ENCODE data around the gene AMIGO1. TPM values are rescaled to one million over a fixed set of nuclear protein-coding genes. Genes with fewer than 3 reads are reported as not detected.

The AMIGO1 gene
- total and polyA plus RNA-seq, 10 of the 15 experiments (the other 5 are each of a cell fraction or from before 2014, with no cell fraction given) = 0.02 to 0.28 (median 0.08) TPM; not detected in 1

DNA sequence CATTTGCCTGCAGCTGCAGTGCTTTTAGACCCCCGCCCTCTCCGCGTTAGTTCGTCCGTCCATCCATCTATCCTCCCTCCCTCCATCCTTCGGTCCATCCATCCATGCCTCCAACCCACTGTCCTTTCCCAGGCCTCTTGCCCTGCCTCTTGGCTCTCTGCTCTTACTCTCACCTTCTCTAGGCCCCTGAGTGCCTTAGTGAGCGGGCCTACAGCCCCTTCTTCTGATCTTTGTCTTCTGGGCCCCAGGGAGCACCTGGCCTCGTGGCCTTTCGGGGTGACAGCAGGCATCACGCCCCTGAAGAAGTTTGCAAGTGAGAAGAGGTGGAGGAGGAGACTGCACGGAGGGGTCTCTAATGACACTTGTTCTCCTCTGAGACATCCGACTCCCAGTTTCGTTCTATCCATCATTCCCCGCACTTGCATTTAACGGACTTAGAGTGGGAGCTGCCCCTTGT, 25.0 kb downstream of the AMIGO1 start:
- ChIA-PET POLR2A (interaction anchor here (0.6 to 4.8 kb wide), 9 partner anchors 8 to 854 kb away, joined by 3 to 26 read pairs (median 6); partner anchors contain the start of genes CYB561D1, GNAI3, PSMA5 and RBM15), CTCF (interaction anchor here (0.5 to 5.7 kb wide), 4 partner anchors 9 to 202 kb away, joined by 3 to 91 read pairs (median 29); partner anchors contain the start of genes CYB561D1 and PSRC1), SMC1A (ENCODE audit: uncharacterized antibody, unreplicated experiment) (interaction anchor here (1.4 to 5.0 kb wide), 4 partner anchors 9 to 64 kb away, joined by 3 to 55 read pairs (median 5); partner anchors contain the start of genes CYB561D1 and GNAI3), RAD21 (ENCODE audit: unreplicated experiment) (interaction anchor here (0.8 to 2.8 kb wide), 7 partner anchors 8 to 155 kb away, joined by 3 to 22 read pairs (median 4); no protein-coding TSS in a partner anchor)
- FAIRE-seq (no peak), DNase-seq (ENCODE audit: low read depth, low spot score) (no peak), ATAC-seq (peak; percentile 14)
- no peaks in the 10 kb centered on the region for H3K9me3 ChIP-seq (replicated peaks; ENCODE audit: control insufficient read depth, insufficient read depth, low read length)
- peaks cover 0 to 3% of the 10 kb centered on the region in 2 experiments; a peak in 3 of 4 replicates for H3K27me3 ChIP-seq (replicated peaks in 1 of 2; ENCODE audit: control insufficient read depth in 2 of 2, insufficient read depth in 2 of 2, low read length in 1 of 2)
- H3K79me2 ChIP-seq (ENCODE audit: control insufficient read depth, insufficient read depth, low read length) = peaks cover 9% of the 10 kb centered on the region
- BruUV-seq (replicated peaks) = TSS peak; percentile 74
- peak overlapping the region; percentile 94 for H2AFZ ChIP-seq (ENCODE audit: control insufficient read depth, low read depth, low read length)
- peak overlapping the region; percentile 82 for H3K9ac ChIP-seq (ENCODE audit: control insufficient read depth, insufficient read depth, low read length)
- no peaks in the 10 kb centered on the region for H4K20me1 ChIP-seq (ENCODE audit: control insufficient read depth, insufficient read depth)
- intact Hi-C loops (cut with micrococcal nuclease; ENCODE audit: unreplicated experiment) = no loop called here
- peaks cover 10% of the 10 kb centered on the region for H3K4me1 ChIP-seq (ENCODE audit: control insufficient read depth, insufficient read depth, low read length)
- H3K4me2 ChIP-seq (ENCODE audit: control insufficient read depth, insufficient read depth) = peak overlapping the region; percentile 98
- 26% methylated on average over 15 of the region's 15 CpGs for WGBS (ENCODE audit: insufficient coverage, insufficient replicate concordance, low lambda C conversion rate, missing lambda C conversion rate)
- H3K36me3 ChIP-seq (ENCODE audit: control insufficient read depth in 2 of 2, insufficient read depth in 2 of 2, low read length in 1 of 2) = peaks cover 0 to 2% of the 10 kb centered on the region in 2 experiments
- in situ Hi-C loops (cut with MboI) = no loop called here
- peak overlapping the region; percentile 68 for H3K4me3 ChIP-seq
- H3K27ac ChIP-seq (ENCODE audit: control insufficient read depth, insufficient read depth) = peak overlapping the region; percentile 73
- no peak for TF ChIP-seq HDAC2 (IDR thresholded peaks at IDR 0.05)
- no peak for TF ChIP-seq YY1 (IDR thresholded peaks at IDR 0.05; ENCODE audit: low read depth, low read length)
- TF ChIP-seq ZSCAN29 (IDR thresholded peaks at IDR 0.05) = no peak
- TF ChIP-seq, protein P1, sequence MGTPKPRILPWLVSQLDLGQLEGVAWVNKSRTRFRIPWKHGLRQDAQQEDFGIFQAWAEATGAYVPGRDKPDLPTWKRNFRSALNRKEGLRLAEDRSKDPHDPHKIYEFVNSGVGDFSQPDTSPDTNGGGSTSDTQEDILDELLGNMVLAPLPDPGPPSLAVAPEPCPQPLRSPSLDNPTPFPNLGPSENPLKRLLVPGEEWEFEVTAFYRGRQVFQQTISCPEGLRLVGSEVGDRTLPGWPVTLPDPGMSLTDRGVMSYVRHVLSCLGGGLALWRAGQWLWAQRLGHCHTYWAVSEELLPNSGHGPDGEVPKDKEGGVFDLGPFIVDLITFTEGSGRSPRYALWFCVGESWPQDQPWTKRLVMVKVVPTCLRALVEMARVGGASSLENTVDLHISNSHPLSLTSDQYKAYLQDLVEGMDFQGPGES (IDR thresholded peaks at IDR 0.05) = no peak
- TF ChIP-seq MLLT1 (IDR thresholded peaks at IDR 0.05) = no peak; the same call in 1 of the 2 replicates
- no peak for TF ChIP-seq ZNF384 (IDR thresholded peaks at IDR 0.05; ENCODE audit: borderline replicate concordance, low read depth, low read length)
- TF ChIP-seq, protein P2, sequence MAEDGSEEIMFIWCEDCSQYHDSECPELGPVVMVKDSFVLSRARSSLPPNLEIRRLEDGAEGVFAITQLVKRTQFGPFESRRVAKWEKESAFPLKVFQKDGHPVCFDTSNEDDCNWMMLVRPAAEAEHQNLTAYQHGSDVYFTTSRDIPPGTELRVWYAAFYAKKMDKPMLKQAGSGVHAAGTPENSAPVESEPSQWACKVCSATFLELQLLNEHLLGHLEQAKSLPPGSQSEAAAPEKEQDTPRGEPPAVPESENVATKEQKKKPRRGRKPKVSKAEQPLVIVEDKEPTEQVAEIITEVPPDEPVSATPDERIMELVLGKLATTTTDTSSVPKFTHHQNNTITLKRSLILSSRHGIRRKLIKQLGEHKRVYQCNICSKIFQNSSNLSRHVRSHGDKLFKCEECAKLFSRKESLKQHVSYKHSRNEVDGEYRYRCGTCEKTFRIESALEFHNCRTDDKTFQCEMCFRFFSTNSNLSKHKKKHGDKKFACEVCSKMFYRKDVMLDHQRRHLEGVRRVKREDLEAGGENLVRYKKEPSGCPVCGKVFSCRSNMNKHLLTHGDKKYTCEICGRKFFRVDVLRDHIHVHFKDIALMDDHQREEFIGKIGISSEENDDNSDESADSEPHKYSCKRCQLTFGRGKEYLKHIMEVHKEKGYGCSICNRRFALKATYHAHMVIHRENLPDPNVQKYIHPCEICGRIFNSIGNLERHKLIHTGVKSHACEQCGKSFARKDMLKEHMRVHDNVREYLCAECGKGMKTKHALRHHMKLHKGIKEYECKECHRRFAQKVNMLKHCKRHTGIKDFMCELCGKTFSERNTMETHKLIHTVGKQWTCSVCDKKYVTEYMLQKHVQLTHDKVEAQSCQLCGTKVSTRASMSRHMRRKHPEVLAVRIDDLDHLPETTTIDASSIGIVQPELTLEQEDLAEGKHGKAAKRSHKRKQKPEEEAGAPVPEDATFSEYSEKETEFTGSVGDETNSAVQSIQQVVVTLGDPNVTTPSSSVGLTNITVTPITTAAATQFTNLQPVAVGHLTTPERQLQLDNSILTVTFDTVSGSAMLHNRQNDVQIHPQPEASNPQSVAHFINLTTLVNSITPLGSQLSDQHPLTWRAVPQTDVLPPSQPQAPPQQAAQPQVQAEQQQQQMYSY (CRISPR knock-in tag; IDR thresholded peaks at IDR 0.05) = no peak
- no peak for TF ChIP-seq ETV6 (conservative IDR thresholded peaks at IDR 0.05 in 1 of 2, IDR thresholded peaks at IDR 0.05 in 1 of 2; ENCODE audit: borderline replicate concordance in 1 of 2, low read depth in 1 of 2)
- no peak for TF ChIP-seq ZBTB4 (CRISPR knock-in tag; IDR thresholded peaks at IDR 0.05)
